Activated CD4-positive, alpha-beta T cell treated with anti-CD3 and anti-CD28 coated beads, Interleukin-2, Interleukin-4, amounts not matched to agents 100 ng/mL and 50 ng/mL, durations not matched to agents 16 hours and 8 hours (primary cell): ENCODE results near the gene INPPL1.
A peak's percentile ranks its signal among the peaks of the same experiment; 100 is the strongest.
"Not testable (repeated sequence)": the region's sequence is repeated elsewhere in the genome, so short reads cannot be mapped to it uniquely, and the experiment has no call there.

Experiments
- DNase-seq: peaks from one replicate; pipeline ENCODE4 v3.0.0-alpha.2; 2020; ENCODE audit warnings: low spot score

The INPPL1 gene

GRCh38 chr11:72224564-72225410 lies at the start of gene INPPL1:
Gene INPPL1, plus strand, starts transcription at chr11:72224767. Its CDS starts 218 bp downstream, at chr11:72224985.
- DNase-seq, result peak; percentile 39

- DNase-seq, result no peak
Observed at GRCh38 chr11:72177656-72178055, 46.9 kb upstream of the INPPL1 start.

GRCh38 chr11:72179049-72179803 lies 45.3 kb upstream of the INPPL1 start:
- DNase-seq, result no peak

- no peak for DNase-seq
Observed at GRCh38 chr11:72179804-72180396, 44.7 kb upstream of the INPPL1 start.

GRCh38 chr11:72180892-72181552 lies 43.5 kb upstream of the INPPL1 start:
- DNase-seq, result not testable (repeated sequence)

- not testable (repeated sequence) for DNase-seq
Observed at GRCh38 chr11:72181553-72181958, 43.0 kb upstream of the INPPL1 start.

- no peak for DNase-seq
Observed at GRCh38 chr11:72188267-72188666, 36.3 kb upstream of the INPPL1 start.

GRCh38 chr11:72189455-72190250 lies 34.9 kb upstream of the INPPL1 start:
- DNase-seq, result no peak

- DNase-seq, result no peak
Observed at GRCh38 chr11:72190631-72191071, 33.9 kb upstream of the INPPL1 start.

- DNase-seq, result no peak
Observed at GRCh38 chr11:72191961-72192381, 32.6 kb upstream of the INPPL1 start, which contains the start of gene FOLR1. Gene FOLR1, plus strand, starts transcription at chr11:72192140. Its CDS starts 34 bp downstream, at chr11:72192174.

- DNase-seq, result no peak
Observed at GRCh38 chr11:72195518-72196270, 28.9 kb upstream of the INPPL1 start.

- not testable (repeated sequence) for DNase-seq
Observed at GRCh38 chr11:72201445-72201844, 23.1 kb upstream of the INPPL1 start.

- no peak for DNase-seq
Observed at GRCh38 chr11:72202571-72202970, 22.0 kb upstream of the INPPL1 start.

GRCh38 chr11:72203163-72203562 lies 21.4 kb upstream of the INPPL1 start:
- no peak for DNase-seq

GRCh38 chr11:72204886-72205285 lies 19.7 kb upstream of the INPPL1 start:
- DNase-seq, result no peak

GRCh38 chr11:72206794-72207193 lies 17.8 kb upstream of the INPPL1 start:
- DNase-seq, result not testable (repeated sequence)

- no peak for DNase-seq
Observed at GRCh38 chr11:72208281-72208680, 16.3 kb upstream of the INPPL1 start.

GRCh38 chr11:72209101-72209500 lies 15.5 kb upstream of the INPPL1 start:
- no peak for DNase-seq

GRCh38 chr11:72216638-72217037 lies 7.9 kb upstream of the INPPL1 start, which contains the start of gene FOLR2:
Gene FOLR2, plus strand, starts transcription at chr11:72216794. Its CDS starts 1,791 bp downstream, at chr11:72218585.
- DNase-seq, result no peak

- DNase-seq, result no peak
Observed at GRCh38 chr11:72217841-72218240, 6.7 kb upstream of the INPPL1 start.
